Measurements from ENCODE around the gene MAOB.
"Not testable (repeated sequence)": the region's sequence is repeated elsewhere in the genome, so short reads cannot be mapped to it uniquely, and the experiment has no call there.

MAOB gene

GRCh38 chrX:43882294-43882681, at the start of gene MAOB:
Gene MAOB (minus strand): TSS chrX:43882450. CDS start chrX:43882299, 151 bp downstream.
- DNase-seq: no peak

GRCh38 chrX:43922032-43922431, 39.8 kb upstream of the MAOB start:
- not testable (repeated sequence) for DNase-seq

GRCh38 chrX:43910772-43911171, 28.5 kb upstream of the MAOB start:
- DNase-seq: not testable (repeated sequence)

GRCh38 chrX:43910012-43910411, 27.8 kb upstream of the MAOB start:
- no peak for DNase-seq

GRCh38 chrX:43909141-43909540, 26.9 kb upstream of the MAOB start:
- no peak for DNase-seq

- no peak for DNase-seq
These were observed 17.9 kb upstream of the MAOB start for GRCh38 chrX:43899878-43900815.

- no peak for DNase-seq
These were observed 16.3 kb upstream of the MAOB start for GRCh38 chrX:43898406-43899035.

GRCh38 chrX:43897290-43897689, 15.0 kb upstream of the MAOB start:
- DNase-seq: no peak

GRCh38 chrX:43892336-43892870, 10.2 kb upstream of the MAOB start:
- DNase-seq: no peak

GRCh38 chrX:43885617-43886016, 3.4 kb upstream of the MAOB start:
- no peak for DNase-seq

GRCh38 chrX:43881410-43882293, 598 bp downstream of the MAOB start:
- no peak for DNase-seq

GRCh38 chrX:43880425-43880824, 1.8 kb downstream of the MAOB start:
- DNase-seq: no peak

GRCh38 chrX:43878906-43879526, 3.2 kb downstream of the MAOB start:
- DNase-seq: no peak

- no peak for DNase-seq
These were observed 5.6 kb downstream of the MAOB start for GRCh38 chrX:43876680-43877079.

- DNase-seq: no peak
These were observed 11.4 kb downstream of the MAOB start for GRCh38 chrX:43870758-43871419.

GRCh38 chrX:43870011-43870410, 12.2 kb downstream of the MAOB start:
- DNase-seq: no peak

GRCh38 chrX:43868791-43869190, 13.5 kb downstream of the MAOB start:
- DNase-seq: no peak

GRCh38 chrX:43866423-43866822, 15.8 kb downstream of the MAOB start:
- DNase-seq: no peak

GRCh38 chrX:43865791-43866190, 16.5 kb downstream of the MAOB start:
- DNase-seq: no peak

- no peak for DNase-seq
These were observed 19.8 kb downstream of the MAOB start for GRCh38 chrX:43862434-43862833.

GRCh38 chrX:43861750-43862149, 20.5 kb downstream of the MAOB start:
- DNase-seq: no peak
